Measurements from ENCODE around the gene LMTK2.

DNA sequence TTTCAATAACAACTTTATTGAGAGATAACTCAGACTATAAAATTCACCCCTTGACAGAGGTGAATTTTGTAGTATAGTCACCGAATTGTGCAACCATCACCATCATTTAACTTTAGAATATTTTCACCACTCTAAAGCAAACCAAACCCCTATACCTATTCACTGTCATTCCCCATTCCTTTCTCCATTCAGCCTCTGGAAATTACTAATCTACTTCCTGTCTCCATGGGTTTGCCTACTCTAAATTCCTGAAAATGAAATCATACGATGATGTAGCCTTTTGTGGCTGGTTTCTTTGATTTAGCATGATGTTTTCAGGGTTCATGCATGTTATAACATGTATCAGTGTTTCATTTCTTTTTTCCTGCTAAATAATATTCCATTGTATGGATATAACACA lies 15.6 kb upstream of the LMTK2 start:
- TF ChIP-seq POLR2AphosphoS5 (IDR thresholded peaks at IDR 0.05; ENCODE audit: low read depth, low read length): no peak
- TF ChIP-seq, protein P1, sequence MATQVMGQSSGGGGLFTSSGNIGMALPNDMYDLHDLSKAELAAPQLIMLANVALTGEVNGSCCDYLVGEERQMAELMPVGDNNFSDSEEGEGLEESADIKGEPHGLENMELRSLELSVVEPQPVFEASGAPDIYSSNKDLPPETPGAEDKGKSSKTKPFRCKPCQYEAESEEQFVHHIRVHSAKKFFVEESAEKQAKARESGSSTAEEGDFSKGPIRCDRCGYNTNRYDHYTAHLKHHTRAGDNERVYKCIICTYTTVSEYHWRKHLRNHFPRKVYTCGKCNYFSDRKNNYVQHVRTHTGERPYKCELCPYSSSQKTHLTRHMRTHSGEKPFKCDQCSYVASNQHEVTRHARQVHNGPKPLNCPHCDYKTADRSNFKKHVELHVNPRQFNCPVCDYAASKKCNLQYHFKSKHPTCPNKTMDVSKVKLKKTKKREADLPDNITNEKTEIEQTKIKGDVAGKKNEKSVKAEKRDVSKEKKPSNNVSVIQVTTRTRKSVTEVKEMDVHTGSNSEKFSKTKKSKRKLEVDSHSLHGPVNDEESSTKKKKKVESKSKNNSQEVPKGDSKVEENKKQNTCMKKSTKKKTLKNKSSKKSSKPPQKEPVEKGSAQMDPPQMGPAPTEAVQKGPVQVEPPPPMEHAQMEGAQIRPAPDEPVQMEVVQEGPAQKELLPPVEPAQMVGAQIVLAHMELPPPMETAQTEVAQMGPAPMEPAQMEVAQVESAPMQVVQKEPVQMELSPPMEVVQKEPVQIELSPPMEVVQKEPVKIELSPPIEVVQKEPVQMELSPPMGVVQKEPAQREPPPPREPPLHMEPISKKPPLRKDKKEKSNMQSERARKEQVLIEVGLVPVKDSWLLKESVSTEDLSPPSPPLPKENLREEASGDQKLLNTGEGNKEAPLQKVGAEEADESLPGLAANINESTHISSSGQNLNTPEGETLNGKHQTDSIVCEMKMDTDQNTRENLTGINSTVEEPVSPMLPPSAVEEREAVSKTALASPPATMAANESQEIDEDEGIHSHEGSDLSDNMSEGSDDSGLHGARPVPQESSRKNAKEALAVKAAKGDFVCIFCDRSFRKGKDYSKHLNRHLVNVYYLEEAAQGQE (IDR thresholded peaks at IDR 0.05; ENCODE audit: insufficient read depth in 1 of 2, low read depth in 2 of 2, low read length in 2 of 2): no peak
- TF ChIP-seq SIN3A (IDR thresholded peaks at IDR 0.05; ENCODE audit: borderline replicate concordance, insufficient read depth, low read length): no peak
